ENCODE data around the gene ZNF385B.

GRCh38 chr2:179438654-179439053, 422.8 kb downstream of the ZNF385B start:
- no peak for TF ChIP-seq CTCF (IDR thresholded peaks at IDR 0.05)
- TF ChIP-seq EZH2 (IDR thresholded peaks at IDR 0.05; ENCODE audit: borderline replicate concordance, insufficient read depth, low read depth, low read length, poor library complexity, severe bottlenecking): no peak

Measured in B cell (primary cell).